Measurements from ENCODE around the gene MLLT10. TPM values are rescaled to one million over a fixed set of nuclear protein-coding genes. Genes with fewer than 3 reads are reported as not detected.

MLLT10 gene
- total and polyA plus RNA-seq, 10 of the 15 experiments (the other 5 are each of a cell fraction or from before 2014, with no cell fraction given), result 8.7 to 61.1 (median 28.5) TPM

GRCh38 chr10:21487416-21488180 lies 46.4 kb upstream of the MLLT10 start:
- H3K36me3 ChIP-seq (ENCODE audit: control insufficient read depth in 2 of 2, insufficient read depth in 2 of 2, low read length in 1 of 2), result no peaks in the 10 kb centered on the region
- no peak overlapping the region for H3K27ac ChIP-seq (ENCODE audit: control insufficient read depth, insufficient read depth)
- ChIA-PET SMC1A (ENCODE audit: uncharacterized antibody, unreplicated experiment) (interaction anchor here (0.5 kb wide), 1 partner anchor 120 kb away, joined by 3 read pairs; no protein-coding TSS in a partner anchor), CTCF (interaction anchor here (0.7 kb wide), 1 partner anchor 10 kb away, joined by 3 read pairs; no protein-coding TSS in a partner anchor), POLR2A (no interaction called here), RAD21 (ENCODE audit: unreplicated experiment) (interaction anchor here (0.6 kb wide), 1 partner anchor 221 kb away, joined by 3 read pairs; no protein-coding TSS in a partner anchor)
- H3K27me3 ChIP-seq (replicated peaks in 1 of 2; ENCODE audit: control insufficient read depth in 2 of 2, insufficient read depth in 2 of 2, low read length in 1 of 2), result no peaks in the 10 kb centered on the region
- no peak overlapping the region for H3K9ac ChIP-seq (ENCODE audit: control insufficient read depth, insufficient read depth, low read length)
- BruUV-seq (replicated peaks), result no TSS peak
- FAIRE-seq, result no peak
- in situ Hi-C loops (cut with MboI) (loop anchor here (25.0 kb wide), 2 partner anchors 200 to 1525 kb away; no protein-coding TSS in a partner anchor), intact Hi-C loops (cut with micrococcal nuclease; ENCODE audit: unreplicated experiment) (no loop called here)
- no peak for DNase-seq (ENCODE audit: low read depth, low spot score)
- H2AFZ ChIP-seq (ENCODE audit: control insufficient read depth, low read depth, low read length), result no peak overlapping the region
- no peaks in the 10 kb centered on the region for H3K79me2 ChIP-seq (ENCODE audit: control insufficient read depth, insufficient read depth, low read length)
- ATAC-seq, result no peak
- H3K4me1 ChIP-seq (ENCODE audit: control insufficient read depth, insufficient read depth, low read length), result no peaks in the 10 kb centered on the region
- WGBS (ENCODE audit: insufficient coverage, insufficient replicate concordance, low lambda C conversion rate, missing lambda C conversion rate), result 71% methylated on average over 10 of the region's 10 CpGs
- TF ChIP-seq PKNOX1 (IDR thresholded peaks at IDR 0.05) (no peak), ZZZ3 (IDR thresholded peaks at IDR 0.05; ENCODE audit: control insufficient read depth, insufficient read length, low read depth) (no peak), PAX5 (IDR thresholded peaks at IDR 0.05; ENCODE audit: borderline replicate concordance, low read depth, low read length) (no peak), SPI1 (IDR thresholded peaks at IDR 0.05; ENCODE audit: borderline replicate concordance, insufficient read depth, low read depth, low read length) (no peak), DPF2 (IDR thresholded peaks at IDR 0.05) (no peak), BCL11A (IDR thresholded peaks at IDR 0.05; ENCODE audit: low read depth, low read length) (no peak), SIX5 (IDR thresholded peaks at IDR 0.05; ENCODE audit: low read depth, low read length, severe bottlenecking) (no peak)
- no peaks in the 10 kb centered on the region for H3K9me3 ChIP-seq (replicated peaks; ENCODE audit: control insufficient read depth, insufficient read depth, low read length)
- no peak overlapping the region for H3K4me2 ChIP-seq (ENCODE audit: control insufficient read depth, insufficient read depth)
- H4K20me1 ChIP-seq (ENCODE audit: control insufficient read depth, insufficient read depth), result no peaks in the 10 kb centered on the region
- H3K4me3 ChIP-seq, result no peak overlapping the region

All from GM12878 (cell line).